ENCODE measurements around the gene MLH3.

GRCh38 chr14:75092698-75093097, 41.4 kb upstream of the MLH3 start:
- TF ChIP-seq RAD21 (conservative IDR thresholded peaks at IDR 0.05) (no peak), POLR2AphosphoS5 (IDR thresholded peaks at IDR 0.05) (no peak), TAF1 (IDR thresholded peaks at IDR 0.05; ENCODE audit: low read depth) (no peak)

Measured in neural cell (in vitro differentiated cells).